ENCODE data around the gene GPRIN3.

DNA sequence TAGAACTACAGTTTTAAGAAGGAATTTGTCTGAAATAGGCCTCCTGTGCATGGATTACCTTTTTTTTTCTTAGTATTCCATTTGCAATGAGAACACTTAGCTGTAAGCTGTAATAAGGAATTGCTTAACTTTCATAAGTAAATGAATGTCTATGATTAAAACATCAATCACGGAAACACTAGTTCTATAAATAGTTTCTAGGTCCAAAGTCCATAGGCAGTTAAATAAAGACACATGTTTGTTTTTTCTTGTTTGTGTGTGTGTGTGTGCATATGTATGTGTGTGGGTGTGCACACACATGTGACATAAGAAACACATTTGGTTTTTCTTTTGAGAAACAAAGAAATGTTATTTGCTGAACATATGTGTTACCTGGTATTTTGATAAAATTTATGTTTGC is 11.2 kb downstream of the GPRIN3 start:
- no peak for TF ChIP-seq POLR2A (IDR thresholded peaks at IDR 0.05)
- TF ChIP-seq, protein P1, sequence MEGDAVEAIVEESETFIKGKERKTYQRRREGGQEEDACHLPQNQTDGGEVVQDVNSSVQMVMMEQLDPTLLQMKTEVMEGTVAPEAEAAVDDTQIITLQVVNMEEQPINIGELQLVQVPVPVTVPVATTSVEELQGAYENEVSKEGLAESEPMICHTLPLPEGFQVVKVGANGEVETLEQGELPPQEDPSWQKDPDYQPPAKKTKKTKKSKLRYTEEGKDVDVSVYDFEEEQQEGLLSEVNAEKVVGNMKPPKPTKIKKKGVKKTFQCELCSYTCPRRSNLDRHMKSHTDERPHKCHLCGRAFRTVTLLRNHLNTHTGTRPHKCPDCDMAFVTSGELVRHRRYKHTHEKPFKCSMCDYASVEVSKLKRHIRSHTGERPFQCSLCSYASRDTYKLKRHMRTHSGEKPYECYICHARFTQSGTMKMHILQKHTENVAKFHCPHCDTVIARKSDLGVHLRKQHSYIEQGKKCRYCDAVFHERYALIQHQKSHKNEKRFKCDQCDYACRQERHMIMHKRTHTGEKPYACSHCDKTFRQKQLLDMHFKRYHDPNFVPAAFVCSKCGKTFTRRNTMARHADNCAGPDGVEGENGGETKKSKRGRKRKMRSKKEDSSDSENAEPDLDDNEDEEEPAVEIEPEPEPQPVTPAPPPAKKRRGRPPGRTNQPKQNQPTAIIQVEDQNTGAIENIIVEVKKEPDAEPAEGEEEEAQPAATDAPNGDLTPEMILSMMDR (IDR thresholded peaks at IDR 0.05) = no peak
